HepG2 (cell line): ENCODE measurements around the gene TNFAIP3. TPM values are rescaled to one million over a fixed set of nuclear protein-coding genes. Genes with fewer than 3 reads are reported as not detected.

Experiments used
- CERS6 ChIP-seq: sonication (generic); formaldehyde crosslinking; IDR thresholded peaks from 2 replicates; pipeline ENCODE4 v1.5.0; 2020; ENCODE audit warnings: missing genetic modification reagents
- DBP ChIP-seq: sonication (generic); formaldehyde crosslinking; IDR thresholded peaks from 2 replicates; pipeline ENCODE4 v1.4.0; 2020; ENCODE audit warnings: missing genetic modification reagents; ENCODE audit errors: not compliant biosample characterization
- E2F1 ChIP-seq: sonication (generic); formaldehyde crosslinking; IDR thresholded peaks from 2 replicates; pipeline ENCODE4 v1.5.0; 2020; ENCODE audit warnings: missing genetic modification reagents
- HNRNPH1 ChIP-seq: fragments of 200-400 bp; formaldehyde crosslinking; optimal IDR thresholded peaks from 2 replicates; pipeline ENCODE3; 2017; ENCODE audit warnings: mild to moderate bottlenecking, low read depth, low read length
- JDP2 ChIP-seq: sonication (generic); formaldehyde crosslinking; IDR thresholded peaks from 2 replicates; pipeline ENCODE4 v1.8.1; 2022; ENCODE audit warnings: missing genetic modification reagents, borderline replicate concordance
- KAT2B ChIP-seq: fragments of 150-350 bp; IDR thresholded peaks from 2 replicates; pipeline ENCODE4 v1.6.1; 2014; ENCODE audit warnings: low read depth, low read length, borderline replicate concordance
- MED1 ChIP-seq: sonication (generic); formaldehyde crosslinking; IDR thresholded peaks from 2 replicates; pipeline ENCODE4 v1.4.0; 2020; ENCODE audit warnings: missing genetic modification reagents
- NAIF1 ChIP-seq: sonication (generic); formaldehyde crosslinking; IDR thresholded peaks from 2 replicates; pipeline ENCODE4 v1.5.0; 2020; ENCODE audit warnings: mild to moderate bottlenecking, missing genetic modification reagents, borderline replicate concordance
- NFAT5 ChIP-seq: sonication (generic); formaldehyde crosslinking; IDR thresholded peaks from 2 replicates; pipeline ENCODE4 v1.4.0; 2020; ENCODE audit warnings: missing genetic modification reagents
- NFYB ChIP-seq: sonication (generic); formaldehyde crosslinking; IDR thresholded peaks from 2 replicates; pipeline ENCODE4 v1.4.0; 2020; ENCODE audit warnings: missing genetic modification reagents
- PBX2 ChIP-seq: IDR thresholded peaks from 2 replicates; pipeline ENCODE4 v1.6.1; 2016; ENCODE audit warnings: control low read depth
- RBM22 ChIP-seq: fragments of 200-400 bp; formaldehyde crosslinking; optimal IDR thresholded peaks from 2 replicates; pipeline ENCODE3; 2017; ENCODE audit warnings: mild to moderate bottlenecking, low read length, moderate library complexity
- SATB2 ChIP-seq: sonication (generic); formaldehyde crosslinking; IDR thresholded peaks from 2 replicates; pipeline ENCODE4 v1.5.0; 2020; ENCODE audit warnings: missing genetic modification reagents
- ZBTB34 ChIP-seq: sonication (generic); formaldehyde crosslinking; IDR thresholded peaks from 2 replicates; pipeline ENCODE4 v1.8.0; 2022; ENCODE audit warnings: mild to moderate bottlenecking, missing genetic modification reagents
- ZFP36L1 ChIP-seq: sonication (generic); formaldehyde crosslinking; IDR thresholded peaks from 2 replicates; pipeline ENCODE4 v1.8.0; 2022; ENCODE audit warnings: mild to moderate bottlenecking, missing genetic modification reagents, moderate library complexity
- ZNF672 ChIP-seq: sonication (generic); formaldehyde crosslinking; IDR thresholded peaks from 2 replicates; pipeline ENCODE4 v1.8.1; 2022; ENCODE audit warnings: missing genetic modification reagents
- ZNF761 ChIP-seq: sonication (generic); formaldehyde crosslinking; conservative IDR thresholded peaks from 2 replicates; pipeline ENCODE4 v1.4.0; 2020; ENCODE audit warnings: mild to moderate bottlenecking, missing genetic modification reagents
- ZSCAN12 ChIP-seq: sonication (generic); formaldehyde crosslinking; IDR thresholded peaks from 2 replicates; pipeline ENCODE4 v1.9.0; 2021; ENCODE audit warnings: mild to moderate bottlenecking, missing genetic modification reagents
- polyA plus RNA-seq, 8 experiments: library from polyadenylated mRNA; depleted of rRNA in 3 of 8; stranded (reverse) in 7 of 8; unstranded in 1 of 8; fragments of >200 nt; fragmentation: Illumina TruSeq in 4 of 8; extraction: Trizol in 4 of 8; gene quantifications; 2 replicates each; pipeline versions ENCODE4 v1.2.1 to v1.2.3, GENCODE V29; 2011 to 2016; ENCODE audit warnings: low read depth in 4 of 8, missing spikeins in 1 of 8, mixed read lengths in 1 of 8; ENCODE audit not compliant: insufficient read depth in 1 of 8
- total RNA-seq, 5 experiments: library from RNA; depleted of rRNA; stranded (reverse); fragments of >200 nt; fragmentation: Illumina TruSeq; extraction: Trizol; gene quantifications; 2 replicates each; pipeline ENCODE4 v1.2.3, GENCODE V29; 2016; ENCODE audit warnings: low read depth in 1 of 5

TNFAIP3 gene
- total and polyA plus RNA-seq, 2 of the 13 experiments (the other 11 are each of a cell fraction or from before 2014, with no cell fraction given), result 28.2 to 47.1 TPM

GRCh38 chr6:137866914-137867684 is at the start of gene TNFAIP3 (continued):
- peak; percentile 53; the same call in 1 of the 2 replicates for TF ChIP-seq NFAT5
- no peak for TF ChIP-seq NFYB
- no peak for TF ChIP-seq ZNF672 (CRISPR knock-in tag)
- peak; percentile 70 for TF ChIP-seq ZBTB34 (CRISPR knock-in tag)
- peak; percentile 76; the same call in 1 of the 2 replicates for TF ChIP-seq SATB2 (CRISPR knock-in tag)
- TF ChIP-seq NAIF1 (CRISPR knock-in tag), result peak; percentile 93; the same call in 1 of the 2 replicates
- TF ChIP-seq CERS6 (CRISPR knock-in tag), result no peak
- TF ChIP-seq E2F1 (CRISPR knock-in tag), result peak; percentile 8; the same call in 1 of the 2 replicates
- TF ChIP-seq KAT2B, result 0 out of 2 replicates have a peak, but pooled peaks have one; percentile 5
- TF ChIP-seq ZNF761 (CRISPR knock-in tag), result peak; percentile 75; the same call in 1 of the 2 replicates
- peak; percentile 65 for TF ChIP-seq RBM22
- TF ChIP-seq PBX2 (CRISPR knock-in tag), result no peak
- TF ChIP-seq ZFP36L1, result peak; percentile 60; the same call in 1 of the 2 replicates
- no peak for TF ChIP-seq HNRNPH1
- TF ChIP-seq DBP (CRISPR knock-in tag), result no peak
- no peak; the same call in 1 of the 2 replicates for TF ChIP-seq JDP2 (CRISPR knock-in tag)
- peak; percentile 92 for TF ChIP-seq MED1
- no peak; the same call in 1 of the 2 replicates for TF ChIP-seq ZSCAN12
